IMR-90 (cell line): ENCODE data around the gene ELFN2. TPM values are rescaled to one million over a fixed set of nuclear protein-coding genes. Genes with fewer than 3 reads are reported as not detected.

Experiments used
- ATAC-seq: fragments of 200-7000 bp; cut with Tn5 transposase; 2 replicates; pipeline ENCODE4 v1.9.1; 2020; ENCODE audit warnings: low read depth, mild to moderate bottlenecking, moderate library complexity
- BruUV-seq: library from RNA; stranded (reverse); fragments of 400-500 nt; replicated peaks from 2 replicates; lab custom pipeline; 2021; lab: Mats Ljungman, UMichigan
- CTCF ChIA-PET: fragments of 300-600 bp; formaldehyde crosslinking; extraction: SDS; loops from one replicate; lab custom pipeline; 2021; ENCODE audit warnings: antibody characterized with exemption; lab: Yijun Ruan, JAX
- POLR2A ChIA-PET: fragments of 300-600 bp; sonication (Branson Sonifier 250); formaldehyde crosslinking; loops from one replicate; lab custom pipeline; 2022; ENCODE audit warnings: antibody characterized with exemption; ENCODE audit not compliant: unreplicated experiment; lab: Charles Lee
- DNase-seq: peaks from one replicate; pipeline ENCODE4 v3.0.0; 2013
- H2AFZ ChIP-seq: replicated peaks from 2 replicates; pipeline ENCODE3; 2013; ENCODE audit warnings: low read length, mild to moderate bottlenecking; ENCODE audit not compliant: poor library complexity
- H2AK5ac ChIP-seq: 2 replicates; pipeline ENCODE4 v1.6.1; 2013; ENCODE audit warnings: low read depth, low read length, inconsistent platforms
- H2AK9ac ChIP-seq: replicated peaks from 2 replicates; pipeline ENCODE3; 2013; ENCODE audit warnings: mild to moderate bottlenecking, low read depth, low read length, moderate library complexity; ENCODE audit not compliant: poor library complexity
- H2BK120ac ChIP-seq: 2 replicates; pipeline ENCODE4 v1.6.1; 2013; ENCODE audit warnings: low read depth, low read length, inconsistent platforms
- H2BK15ac ChIP-seq: 3 replicates; pipeline ENCODE4 v1.6.1; 2013; ENCODE audit warnings: low read depth, low read length, inconsistent platforms
- H2BK20ac ChIP-seq: 2 replicates; pipeline ENCODE4 v1.6.1; 2013; ENCODE audit warnings: low read depth, mild to moderate bottlenecking, inconsistent platforms, low read length, moderate library complexity
- H2BK5ac ChIP-seq: 2 replicates; pipeline ENCODE4 v1.6.1; 2013; ENCODE audit warnings: mild to moderate bottlenecking, low read depth, low read length, inconsistent platforms; ENCODE audit not compliant: poor library complexity, severe bottlenecking
- H3K14ac ChIP-seq: replicated peaks from 2 replicates; pipeline ENCODE4 v1.6.1; 2013; ENCODE audit warnings: low read depth, low read length, inconsistent platforms
- H3K18ac ChIP-seq: 2 replicates; pipeline ENCODE4 v1.6.1; 2013; ENCODE audit warnings: low read depth, low read length, control low read depth
- H3K23ac ChIP-seq: 2 replicates; pipeline ENCODE4 v1.6.1; 2013; ENCODE audit warnings: low read depth, low read length, inconsistent platforms
- H3K27ac ChIP-seq: 2 replicates; pipeline ENCODE4 v1.5.1; 2013; ENCODE audit warnings: mild to moderate bottlenecking, control low read depth, low read length; ENCODE audit not compliant: insufficient read depth
- H3K27me3 ChIP-seq: 2 replicates; pipeline ENCODE4 v1.6.1; 2013; ENCODE audit warnings: low read length; ENCODE audit not compliant: control insufficient read depth, insufficient read depth
- H3K36me3 ChIP-seq: 2 replicates; pipeline ENCODE4 v1.6.1; 2013; ENCODE audit warnings: low read length, mixed read lengths; ENCODE audit not compliant: control insufficient read depth, insufficient read depth
- H3K4ac ChIP-seq: 2 replicates; pipeline ENCODE4 v1.6.1; 2013; ENCODE audit warnings: low read depth, low read length, inconsistent platforms
- H3K4me1 ChIP-seq: 2 replicates; pipeline ENCODE4 v1.6.1; 2013; ENCODE audit warnings: low read length, mixed read lengths; ENCODE audit not compliant: control insufficient read depth, insufficient read depth
- H3K4me2 ChIP-seq: 2 replicates; pipeline ENCODE4 v1.6.1; 2013; ENCODE audit warnings: low read depth, mild to moderate bottlenecking, control low read depth, low read length, moderate library complexity
- H3K4me3 ChIP-seq: 2 replicates; pipeline ENCODE4 v1.5.1; 2013; ENCODE audit warnings: low read depth, mild to moderate bottlenecking, control low read depth, low read length, moderate library complexity; ENCODE audit not compliant: insufficient read depth
- H3K56ac ChIP-seq: 2 replicates; pipeline ENCODE4 v1.6.1; 2013; ENCODE audit warnings: low read length, inconsistent platforms; ENCODE audit not compliant: insufficient read depth; ENCODE audit errors: extremely low read depth
- H3K79me1 ChIP-seq, 2 experiments: 2 replicates each; pipeline ENCODE4 v1.6.1; 2013; ENCODE audit warnings: low read length in 2 of 2, inconsistent platforms in 1 of 2, low read depth in 1 of 2
- H3K9ac ChIP-seq: 2 replicates; pipeline ENCODE4 v1.6.1; 2013; ENCODE audit warnings: low read depth, low read length, control low read depth
- H3K9me1 ChIP-seq: 2 replicates; pipeline ENCODE4 v1.6.1; 2013; ENCODE audit warnings: low read length, inconsistent platforms; ENCODE audit not compliant: insufficient read depth
- H3K9me3 ChIP-seq: 2 replicates; pipeline ENCODE4 v1.6.1; 2013; ENCODE audit warnings: low read length; ENCODE audit not compliant: control insufficient read depth, insufficient read depth
- H4K20me1 ChIP-seq: 2 replicates; pipeline ENCODE4 v1.6.1; 2013; ENCODE audit warnings: low read length, inconsistent platforms; ENCODE audit not compliant: insufficient read depth
- H4K5ac ChIP-seq: 2 replicates; pipeline ENCODE4 v1.6.1; 2013; ENCODE audit warnings: mild to moderate bottlenecking, low read depth, low read length, control low read depth
- H4K8ac ChIP-seq, 2 experiments: 2 replicates each; pipeline ENCODE4 v1.6.1; 2013; ENCODE audit warnings: low read depth in 2 of 2, low read length in 2 of 2, control low read depth in 1 of 2, inconsistent platforms in 1 of 2
- H4K91ac ChIP-seq: 2 replicates; pipeline ENCODE4 v1.6.1; 2013; ENCODE audit warnings: low read depth, low read length, inconsistent platforms; ENCODE audit not compliant: insufficient read depth
- BHLHE40 ChIP-seq: fragments of 150-350 bp; IDR thresholded peaks from 2 replicates; pipeline ENCODE4 v1.6.1; 2016; ENCODE audit warnings: mild to moderate bottlenecking, low read depth, low read length
- CEBPB ChIP-seq: IDR thresholded peaks from 2 replicates; pipeline ENCODE4 v1.6.1; 2012; ENCODE audit warnings: low read depth, low read length, improper control_type of control experiment
- CHD1 ChIP-seq: IDR thresholded peaks from 2 replicates; pipeline ENCODE4 v1.6.1; 2012; ENCODE audit warnings: low read depth, low read length, improper control_type of control experiment
- ELK1 ChIP-seq: fragments of 150-350 bp; IDR thresholded peaks from 2 replicates; pipeline ENCODE4 v1.6.1; 2016; ENCODE audit warnings: low read depth, mild to moderate bottlenecking, low read length, moderate library complexity, borderline replicate concordance
- FOS ChIP-seq: fragments of 150-350 bp; IDR thresholded peaks from 2 replicates; pipeline ENCODE4 v1.6.1; 2016; ENCODE audit warnings: low read depth, low read length
- MAFK ChIP-seq: IDR thresholded peaks from 2 replicates; pipeline ENCODE4 v1.6.1; 2012; ENCODE audit warnings: low read depth, low read length, improper control_type of control experiment
- MXI1 ChIP-seq: IDR thresholded peaks from 2 replicates; pipeline ENCODE4 v1.6.1; 2012; ENCODE audit warnings: low read depth, mild to moderate bottlenecking, low read length, moderate library complexity, borderline replicate concordance
- NFE2L2 ChIP-seq: fragments of 150-350 bp; IDR thresholded peaks from 2 replicates; pipeline ENCODE4 v1.6.1; 2016; ENCODE audit warnings: low read depth, mild to moderate bottlenecking, low read length
- RAD21 ChIP-seq: IDR thresholded peaks from 2 replicates; pipeline ENCODE4 v1.6.1; 2012; ENCODE audit warnings: low read length, improper control_type of control experiment
- RCOR1 ChIP-seq: IDR thresholded peaks from 2 replicates; pipeline ENCODE4 v1.6.1; 2012; ENCODE audit warnings: mild to moderate bottlenecking, low read length, improper control_type of control experiment; ENCODE audit not compliant: insufficient replicate concordance
- RFX5 ChIP-seq: IDR thresholded peaks from 2 replicates; pipeline ENCODE4 v1.8.0; 2012; ENCODE audit warnings: low read depth, mild to moderate bottlenecking, low read length, moderate library complexity
- SMC3 ChIP-seq: fragments of 150-350 bp; IDR thresholded peaks from 2 replicates; pipeline ENCODE4 v1.6.1; 2016; ENCODE audit warnings: low read depth, mild to moderate bottlenecking, antibody characterized with exemption, low read length, moderate library complexity
- WGBS, 2 experiments: methylation state at CpG; one replicate each; pipeline versions ENCODE4 v1.1.5 to v1.1.7; 2013; ENCODE audit warnings: missing lambda C conversion rate in 2 of 2; ENCODE audit not compliant: insufficient read length in 1 of 2; ENCODE audit errors: extremely low coverage in 2 of 2; 5-methylcytosine and 5-hydroxymethylcytosine counted together
- dilution Hi-C: fragments of 300-500 bp; cut with HindIII; formaldehyde crosslinking; loops from one replicate; pipeline ENCODE4 v1.14.3; 2018; ENCODE audit warnings: low sequenced_read_pairs; ENCODE audit not compliant: unreplicated experiment
- in situ Hi-C: fragments of 300-500 bp; cut with MboI; formaldehyde crosslinking; loops from 3 replicates; pipeline ENCODE4 v1.14.3; 2019; ENCODE audit warnings: low sequenced_read_pairs, inconsistent platforms, mixed read lengths
- intact Hi-C: fragments of 100-400 bp; cut with micrococcal nuclease; formaldehyde crosslinking; loops from 2 replicates; pipeline ENCODE4 v1.10.0; 2022
- polyA plus RNA-seq, 3 experiments: library from polyadenylated mRNA; depleted of rRNA; stranded (reverse); fragments of >200 nt; gene quantifications; 2 replicates each; pipeline ENCODE4 v1.2.3, GENCODE V29; 2012; ENCODE audit warnings: low replicate concordance in 1 of 3
- total RNA-seq: library from RNA; depleted of rRNA; stranded (reverse); fragments of >200 nt; gene quantifications from 2 replicates; pipeline ENCODE4 v1.2.3, GENCODE V29; 2012

The ELFN2 gene
- total and polyA plus RNA-seq, 2 of the 4 experiments (the other 2 are of a cell fraction), result 0.72 to 5.0 TPM

GRCh38 chr22:37411655-37412054 lies 15.6 kb downstream of the ELFN2 start:
- no TSS peak for BruUV-seq

More at GRCh38 chr22:37411655-37412054, 15.6 kb downstream of the ELFN2 start:
- in situ Hi-C loops (no loop called here), dilution Hi-C loops (no loop called here), intact Hi-C loops (no loop called here)
- no peak overlapping the region for H2BK120ac ChIP-seq
- H3K4me3 ChIP-seq, result no peak overlapping the region
- H2AK5ac ChIP-seq, result no peak overlapping the region
- H3K79me1 ChIP-seq, result peaks cover 0 to 10% of the 10 kb centered on the region in 2 experiments; a peak in 1 of 4 replicates
- H4K20me1 ChIP-seq, result peaks cover 16% of the 10 kb centered on the region
- H3K23ac ChIP-seq, result no peak overlapping the region
- H4K5ac ChIP-seq, result no peak overlapping the region
- no peaks in the 10 kb centered on the region for H3K36me3 ChIP-seq
- H3K27me3 ChIP-seq, result no peaks in the 10 kb centered on the region; the same call in 1 of the 2 replicates
- no peaks in the 10 kb centered on the region for H3K4me1 ChIP-seq
- H3K18ac ChIP-seq, result no peak overlapping the region
- H3K56ac ChIP-seq, result no peak overlapping the region
- H3K9me3 ChIP-seq, result no peaks in the 10 kb centered on the region
- no peak for ATAC-seq
- no peak overlapping the region for H3K4ac ChIP-seq
- 52% methylated on average over 2 of the region's 4 CpGs; no CpG with 5 or more reads in 1 of the 2 experiments for WGBS, 2 experiments
- no peak overlapping the region for H3K9ac ChIP-seq
- no peaks in the 10 kb centered on the region for H3K9me1 ChIP-seq
- no peak overlapping the region for H2AFZ ChIP-seq
- no peak overlapping the region for H3K4me2 ChIP-seq
- no peak overlapping the region for H2AK9ac ChIP-seq
- no peak overlapping the region for H3K14ac ChIP-seq
- H4K91ac ChIP-seq, result no peak overlapping the region
- no peak overlapping the region for H3K27ac ChIP-seq
- CTCF ChIA-PET, result no interaction called here
- no peak overlapping the region for H2BK5ac ChIP-seq
- no peak overlapping the region for H4K8ac ChIP-seq
- TF ChIP-seq CEBPB (no peak), ELK1 (no peak), BHLHE40 (no peak), NFE2L2 (no peak), RFX5 (no peak), MXI1 (no peak), RAD21 (no peak), MAFK (no peak), CHD1 (no peak), FOS (no peak), SMC3 (no peak), RCOR1 (no peak)
- DNase-seq, result no peak
- POLR2A ChIA-PET, result no interaction called here
- H2BK20ac ChIP-seq, result no peak overlapping the region
- H2BK15ac ChIP-seq, result no peak overlapping the region
